ENCODE data around the gene DCAF8L2.
"Not testable (repeated sequence)": the region's sequence is repeated elsewhere in the genome, so short reads cannot be mapped to it uniquely, and the experiment has no call there.

DCAF8L2 gene

GRCh38 chrX:27746516-27746915 lies 156.4 kb downstream of the DCAF8L2 start:
- H3K4me3 ChIP-seq (ENCODE audit: low read depth, low read length), result no peak overlapping the region
- DNase-seq (ENCODE audit: low read depth), result no peak
- TF ChIP-seq CTCF (IDR thresholded peaks at IDR 0.05; ENCODE audit: low read depth, low read length, missing control alignments), result no peak

- not testable (repeated sequence) for H3K4me3 ChIP-seq (ENCODE audit: low read depth, low read length); DNase-seq (ENCODE audit: low read depth)
These were observed 160.2 kb downstream of the DCAF8L2 start for GRCh38 chrX:27750298-27750697.

- no peak for TF ChIP-seq CTCF (IDR thresholded peaks at IDR 0.05; ENCODE audit: low read depth, low read length, missing control alignments)
- H3K4me3 ChIP-seq (ENCODE audit: low read depth, low read length), result no peak overlapping the region
- DNase-seq (ENCODE audit: low read depth), result no peak
These were observed 161.8 kb downstream of the DCAF8L2 start for GRCh38 chrX:27751976-27752375.

- no peak overlapping the region for H3K4me3 ChIP-seq (ENCODE audit: low read depth, low read length)
- DNase-seq (ENCODE audit: low read depth), result no peak
- TF ChIP-seq CTCF (IDR thresholded peaks at IDR 0.05; ENCODE audit: low read depth, low read length, missing control alignments), result no peak
These were observed 175.6 kb downstream of the DCAF8L2 start for GRCh38 chrX:27765718-27766117.

- TF ChIP-seq CTCF (IDR thresholded peaks at IDR 0.05; ENCODE audit: low read depth, low read length, missing control alignments), result no peak
- DNase-seq (ENCODE audit: low read depth), result no peak
- no peak overlapping the region for H3K4me3 ChIP-seq (ENCODE audit: low read depth, low read length)
These were observed 177.2 kb downstream of the DCAF8L2 start for GRCh38 chrX:27767387-27767786.

GRCh38 chrX:27775984-27776383 lies 185.8 kb downstream of the DCAF8L2 start:
- no peak for DNase-seq (ENCODE audit: low read depth)

GRCh38 chrX:27796640-27797257 lies 206.6 kb downstream of the DCAF8L2 start:
- no peak overlapping the region for H3K4me3 ChIP-seq (ENCODE audit: low read depth, low read length)
- DNase-seq (ENCODE audit: low read depth), result no peak
- no peak for TF ChIP-seq CTCF (IDR thresholded peaks at IDR 0.05; ENCODE audit: low read depth, low read length, missing control alignments)

More at GRCh38 chrX:27775984-27776383, 185.8 kb downstream of the DCAF8L2 start:
- no peak for TF ChIP-seq CTCF (IDR thresholded peaks at IDR 0.05; ENCODE audit: low read depth, low read length, missing control alignments)
- H3K4me3 ChIP-seq (ENCODE audit: low read depth, low read length), result no peak overlapping the region
